GM10847 (cell line): ENCODE data around the gene PAFAH1B2.
A peak's percentile ranks its signal among the peaks of the same experiment; 100 is the strongest.

Source experiments
- POLR2A ChIP-seq: IDR thresholded peaks from 2 replicates; pipeline ENCODE4 v1.6.1; 2011; ENCODE audit not compliant: insufficient read length; ENCODE audit errors: extremely low read depth

PAFAH1B2 gene

GRCh38 chr11:117166491-117166890, 22.4 kb downstream of the PAFAH1B2 start:
- no peak for TF ChIP-seq POLR2A

GRCh38 chr11:117169736-117170135, 25.6 kb downstream of the PAFAH1B2 start:
- no peak for TF ChIP-seq POLR2A

- TF ChIP-seq POLR2A, result no peak
Observed at GRCh38 chr11:117170210-117170609, 26.1 kb downstream of the PAFAH1B2 start.

GRCh38 chr11:117171007-117171403, 26.9 kb downstream of the PAFAH1B2 start:
- no peak for TF ChIP-seq POLR2A

GRCh38 chr11:117171404-117172061, 27.4 kb downstream of the PAFAH1B2 start:
- TF ChIP-seq POLR2A, result no peak

- TF ChIP-seq POLR2A, result no peak
Observed at GRCh38 chr11:117172724-117173421, 28.8 kb downstream of the PAFAH1B2 start.

- no peak for TF ChIP-seq POLR2A
Observed at GRCh38 chr11:117175104-117175503, 31.0 kb downstream of the PAFAH1B2 start.

- no peak for TF ChIP-seq POLR2A
Observed at GRCh38 chr11:117175781-117176180, 31.7 kb downstream of the PAFAH1B2 start.

GRCh38 chr11:117176186-117176585, 32.1 kb downstream of the PAFAH1B2 start:
- TF ChIP-seq POLR2A, result no peak

- no peak for TF ChIP-seq POLR2A
Observed at GRCh38 chr11:117177534-117178209, 33.6 kb downstream of the PAFAH1B2 start.

- TF ChIP-seq POLR2A, result peak; percentile 59
Observed at GRCh38 chr11:117178210-117179034, 34.3 kb downstream of the PAFAH1B2 start, which contains the start of gene SIDT2. Gene SIDT2 (plus strand): TSS chr11:117178743. CDS start chr11:117179264, 521 bp downstream.

GRCh38 chr11:117179048-117179999, 35.2 kb downstream of the PAFAH1B2 start:
- TF ChIP-seq POLR2A, result no peak

GRCh38 chr11:117180020-117180419, 35.9 kb downstream of the PAFAH1B2 start:
- TF ChIP-seq POLR2A, result no peak
